Activated T-cell treated with anti-CD3 and anti-CD28 coated beads, Interleukin-2, amount 50 U/mL, for 48 hours (primary cell): Measurements from ENCODE around the gene MSI2.

Source experiments
- DNase-seq, 2 experiments: peaks; one replicate each; pipeline ENCODE4 v3.0.0-alpha.2; 2020

MSI2 gene

DNA sequence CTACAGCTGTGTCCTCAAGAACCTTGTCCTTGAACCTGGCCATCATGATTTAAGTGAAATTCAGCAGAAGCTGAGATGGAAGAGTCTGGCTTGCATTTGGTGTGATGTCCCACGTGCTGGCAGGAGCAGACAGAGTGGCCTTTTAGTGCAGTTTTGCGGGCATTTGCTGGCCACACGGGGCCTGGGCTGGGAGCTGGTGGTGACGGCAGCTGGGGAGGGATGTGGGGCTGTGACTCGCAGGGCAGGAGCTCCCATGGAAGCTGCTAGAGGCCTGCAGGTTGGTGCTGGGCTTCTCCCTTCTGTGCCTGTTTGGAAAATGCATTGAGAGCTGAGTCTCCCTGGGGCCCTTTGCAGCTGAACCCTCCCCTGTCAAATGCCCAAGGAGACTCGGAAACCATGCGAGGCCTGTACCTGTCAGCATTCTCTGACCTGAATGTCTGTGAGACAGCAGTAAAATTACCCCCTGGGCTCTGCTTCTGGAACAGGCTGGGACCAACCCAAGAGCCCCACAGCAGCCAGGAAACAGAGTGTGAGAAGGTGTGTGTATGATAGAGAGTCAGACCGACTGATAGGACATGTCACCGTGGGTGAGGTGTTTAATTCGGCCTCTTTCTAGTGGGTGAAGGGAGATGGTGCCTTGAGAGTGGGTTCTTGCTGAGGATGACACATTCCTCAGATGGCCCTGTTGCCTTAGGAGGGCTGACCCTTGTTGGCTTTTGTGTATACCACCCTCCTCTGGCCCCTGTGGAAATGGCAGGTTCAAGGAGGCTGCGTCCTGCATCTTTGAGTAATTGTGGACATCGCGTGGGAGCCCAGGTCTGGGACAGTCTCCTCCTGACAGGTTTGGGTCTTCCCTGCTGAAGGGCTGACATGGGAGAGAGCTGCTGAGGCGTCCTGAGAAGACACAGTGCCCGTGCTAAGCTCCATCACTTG, 145.5 kb downstream of the MSI2 start:
- no peak for DNase-seq

DNA sequence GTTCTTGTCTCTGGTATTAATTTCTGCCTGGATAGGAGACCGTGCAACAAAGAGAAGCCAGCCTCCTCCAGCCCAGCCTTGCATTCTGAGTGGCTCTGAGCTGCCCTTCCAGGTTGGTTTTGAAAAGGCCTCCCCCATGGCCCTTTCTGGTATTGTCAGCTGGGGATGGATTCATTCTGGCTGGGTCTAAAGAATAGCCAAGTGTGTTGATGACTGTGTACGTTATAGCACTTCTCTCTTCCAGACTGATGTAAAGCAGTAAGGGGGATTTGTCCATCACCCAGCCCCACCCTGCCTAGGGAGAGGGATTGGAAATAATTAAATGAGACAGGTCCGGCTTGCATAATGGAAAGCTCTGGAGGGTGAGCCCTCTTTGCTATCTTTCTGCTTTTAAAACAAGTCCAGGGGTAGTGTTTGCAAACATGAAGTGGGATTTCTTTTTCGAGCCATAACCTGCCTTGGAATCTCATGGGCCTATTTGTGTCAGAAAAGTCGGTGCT, 146.4 kb downstream of the MSI2 start:
- DNase-seq: no peak

DNA sequence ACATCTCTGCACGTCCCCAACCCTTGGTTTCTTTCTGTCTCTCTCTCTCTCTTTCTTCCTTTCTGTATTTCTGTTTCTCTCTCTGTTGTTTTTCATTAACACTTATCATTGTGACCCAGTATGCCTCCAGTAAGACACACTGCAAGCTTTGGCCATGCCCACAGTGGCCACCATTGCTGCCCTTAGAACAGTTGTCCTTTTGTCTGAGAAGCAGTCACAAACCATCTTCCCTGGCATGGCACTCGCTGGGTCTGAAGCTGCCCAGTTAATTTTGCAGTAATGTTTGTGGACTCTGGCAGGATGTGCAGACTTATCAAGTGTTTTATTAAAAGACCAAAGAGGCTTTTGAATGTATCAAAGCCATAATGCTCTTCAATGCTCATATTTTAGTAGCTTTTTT, 146.9 kb downstream of the MSI2 start:
- DNase-seq: no peak

DNA sequence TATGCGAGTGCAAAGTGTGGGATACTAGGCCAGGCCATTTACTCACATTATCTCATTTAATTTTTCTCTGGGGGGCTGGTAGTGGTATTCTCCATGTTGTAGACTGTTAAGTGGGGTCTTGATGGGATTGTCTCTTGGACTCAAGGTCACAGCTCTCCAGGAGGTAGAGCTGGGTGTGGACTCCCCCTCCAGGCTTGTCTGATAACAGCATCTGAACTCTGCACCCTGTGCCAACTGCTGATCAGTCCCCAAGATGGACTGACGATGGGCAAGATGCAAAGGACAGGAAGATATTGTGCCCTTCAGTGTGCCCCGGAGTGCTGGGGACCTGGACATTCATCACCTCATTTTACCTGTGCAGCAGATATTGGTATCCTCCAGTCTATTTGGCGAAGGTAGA, 147.8 kb downstream of the MSI2 start:
- DNase-seq: no peak

DNA sequence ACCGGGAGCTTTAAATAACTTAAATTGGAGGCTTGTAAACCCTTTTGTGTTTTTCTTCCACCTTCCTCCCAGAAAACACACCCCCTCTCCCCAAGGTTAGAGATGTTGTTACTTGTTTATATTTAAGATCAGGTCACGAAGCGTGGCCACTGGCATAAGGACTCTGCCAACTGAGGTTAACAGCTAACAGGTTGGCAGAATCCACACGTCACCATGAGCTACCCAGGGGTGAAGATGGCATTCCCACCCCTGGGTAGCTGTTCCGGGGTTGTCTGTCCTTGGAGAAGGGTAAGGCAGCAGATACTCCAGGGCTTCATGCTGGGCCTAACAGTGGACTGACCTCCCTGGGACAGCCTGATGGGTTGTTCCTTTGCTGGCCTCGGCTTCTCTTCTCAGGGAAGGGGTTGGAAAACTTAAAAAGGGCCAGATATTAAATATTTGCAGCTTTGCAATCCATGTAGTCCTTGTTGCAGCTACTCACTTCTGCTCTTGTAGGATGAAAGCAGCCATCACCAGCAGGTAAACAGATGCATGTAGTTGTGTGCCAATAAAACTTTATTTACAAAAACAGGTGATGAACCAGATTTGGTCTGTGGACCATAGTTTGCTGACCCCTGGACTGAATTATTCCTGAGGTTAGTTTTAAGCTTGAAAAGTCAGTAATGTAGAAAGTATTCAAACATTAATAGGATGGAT, 148.6 kb downstream of the MSI2 start:
- no peak for DNase-seq

DNA sequence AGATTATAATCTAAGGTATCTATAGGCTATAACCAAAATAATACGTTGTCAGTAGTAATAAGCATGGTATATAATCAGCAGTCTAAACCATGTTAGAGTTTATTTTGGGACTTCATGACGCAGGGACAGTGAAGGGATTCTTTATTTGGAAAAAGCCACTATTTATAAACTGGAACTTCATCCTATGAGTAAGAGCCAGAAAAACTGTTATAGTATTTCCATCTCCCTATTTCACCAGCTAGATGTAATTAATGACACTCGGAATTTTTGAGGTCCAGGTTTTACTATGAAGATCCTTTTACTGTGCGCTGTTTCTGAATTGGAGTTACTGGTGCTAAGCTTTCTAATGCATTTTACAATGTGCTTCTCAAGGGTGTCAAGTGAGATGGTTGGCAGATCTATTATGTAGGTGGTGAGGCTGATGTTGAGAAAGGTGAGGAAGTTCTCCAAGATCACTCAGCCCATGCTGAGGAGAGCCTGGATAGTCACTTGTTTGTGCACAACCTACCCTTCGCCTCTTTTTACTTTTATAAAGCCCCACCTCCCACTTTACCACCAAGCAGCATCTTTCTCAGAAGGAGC, 149.3 kb downstream of the MSI2 start:
- no peak for DNase-seq

DNA sequence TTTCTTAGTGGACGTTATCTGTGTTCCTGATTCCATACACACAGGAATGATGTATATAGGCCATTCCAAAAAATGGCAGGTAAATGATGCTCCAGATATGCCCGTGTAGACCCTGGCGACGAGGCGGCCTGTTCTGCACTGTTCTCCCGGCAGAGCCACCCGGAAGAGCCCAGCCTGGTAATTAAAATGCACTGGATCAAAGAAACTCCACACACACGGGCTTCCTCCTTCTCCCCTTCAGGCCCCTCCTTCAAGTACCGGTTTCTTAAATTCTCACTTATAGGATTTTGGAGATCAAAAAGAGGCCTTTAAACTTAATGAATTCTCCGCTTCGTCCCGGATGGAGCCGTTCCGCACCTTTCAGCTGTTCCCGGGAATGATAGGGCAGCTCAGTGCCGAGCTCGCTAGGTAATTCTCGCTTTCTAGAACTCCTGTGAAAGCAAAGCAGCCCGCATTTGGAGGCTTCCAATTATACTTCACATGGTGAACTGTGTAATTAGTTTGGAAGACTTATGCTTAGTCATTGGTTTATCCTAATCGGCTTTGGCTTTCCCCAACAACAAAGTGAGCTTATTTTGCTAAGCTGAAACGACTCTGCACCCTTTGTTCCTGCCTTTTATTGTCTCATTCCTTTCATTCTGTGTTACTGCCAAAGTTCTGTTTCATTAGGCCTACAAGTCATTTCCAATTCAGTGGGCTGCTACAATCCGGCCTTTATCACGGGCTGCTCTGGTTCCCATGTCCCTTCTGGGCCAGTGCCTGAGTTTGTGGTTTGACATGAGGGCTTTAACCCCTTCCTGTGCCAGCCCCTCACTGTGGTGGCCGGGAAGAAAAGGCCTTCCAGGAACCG, 150.0 kb downstream of the MSI2 start:
- DNase-seq: no peak

DNA sequence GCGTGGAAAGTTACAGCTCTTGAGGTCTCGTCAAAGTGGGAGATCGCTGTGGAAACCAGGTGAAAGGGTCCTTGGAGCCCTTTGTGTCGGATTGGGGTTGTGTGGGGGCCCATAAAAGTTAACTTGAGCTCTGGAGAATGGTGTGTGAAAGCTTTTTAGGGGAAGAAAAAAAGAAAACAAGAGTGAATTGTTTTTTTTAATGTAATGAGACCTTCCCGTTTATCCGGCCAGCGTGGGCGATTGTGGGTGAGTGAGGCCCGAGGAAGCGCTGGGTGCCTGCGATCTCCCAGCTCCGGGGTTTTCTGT, 150.6 kb downstream of the MSI2 start:
- no peak for DNase-seq

DNA sequence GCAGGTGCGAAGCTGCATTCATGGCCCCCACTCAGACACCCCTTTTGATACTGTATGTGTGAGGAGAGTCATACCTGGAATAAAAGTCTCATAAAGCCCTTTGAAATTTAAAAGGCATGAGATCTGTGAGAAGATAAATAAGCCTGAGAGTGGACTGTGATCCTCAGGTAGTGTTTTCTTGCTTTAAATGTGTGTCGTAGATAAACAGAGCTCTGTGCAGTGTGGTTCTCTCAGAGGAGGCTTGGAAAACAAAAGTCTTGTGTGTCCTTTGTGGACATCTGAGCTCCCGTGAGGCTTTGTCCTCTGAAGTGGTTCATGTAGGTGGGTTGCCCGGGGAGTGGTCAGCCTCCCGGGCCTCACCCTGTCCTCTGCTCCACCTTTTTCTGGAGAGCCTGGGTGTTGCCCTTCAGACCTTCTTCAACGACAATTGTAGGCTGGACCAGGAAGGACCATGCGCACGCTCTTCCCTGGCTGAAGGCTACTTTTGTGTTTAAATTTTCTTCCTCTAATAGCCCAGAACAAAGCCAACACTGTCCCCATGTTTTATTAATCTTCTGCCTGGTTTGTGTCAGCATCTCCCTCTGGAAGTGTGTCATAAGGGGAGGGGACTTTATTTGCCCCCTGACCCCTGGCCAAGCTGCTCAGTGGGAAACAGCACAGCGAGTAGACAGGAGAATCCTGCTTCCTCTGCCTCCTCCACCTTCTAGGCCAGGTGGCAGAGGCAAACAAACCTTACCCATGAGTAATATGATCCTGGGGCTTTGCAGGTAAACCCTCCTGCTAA, 151.2 kb downstream of the MSI2 start:
- no peak for DNase-seq

DNA sequence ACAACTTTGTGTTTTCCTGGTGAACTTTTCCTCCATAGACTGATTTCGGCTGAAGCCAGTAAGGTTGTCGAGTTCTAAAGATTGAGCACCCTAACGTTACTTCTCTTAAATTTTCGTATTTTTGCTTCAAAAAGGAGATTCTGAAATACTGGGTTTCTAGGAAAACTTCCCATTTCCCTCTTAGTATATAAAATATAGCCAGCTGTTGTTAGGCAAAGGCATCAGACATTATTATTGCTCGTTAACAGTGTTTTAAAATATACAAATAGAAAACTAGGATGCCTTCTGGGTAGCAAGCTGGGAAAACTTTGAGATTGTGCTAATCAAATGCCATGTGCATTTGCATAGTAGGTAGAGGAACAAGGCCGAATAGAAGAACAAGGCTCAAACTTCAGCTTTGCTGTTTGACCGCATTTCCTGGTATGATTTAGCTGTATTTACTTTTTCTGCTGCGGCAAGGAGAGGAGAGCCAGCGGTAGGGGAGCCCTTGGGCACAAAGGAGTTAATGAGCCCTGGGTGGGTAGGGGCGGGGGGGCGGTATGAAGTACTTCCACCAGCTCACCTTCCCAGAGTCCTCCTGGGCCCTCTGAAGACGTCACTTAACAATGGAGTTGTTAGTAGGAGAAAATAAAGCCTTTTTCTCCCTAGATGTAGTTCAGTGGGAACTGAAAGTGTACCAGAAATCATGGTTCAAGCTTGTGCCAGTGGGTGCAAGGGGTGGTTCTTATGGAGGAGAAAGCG, 151.9 kb downstream of the MSI2 start:
- peak; percentile 43 to 54 for DNase-seq

DNA sequence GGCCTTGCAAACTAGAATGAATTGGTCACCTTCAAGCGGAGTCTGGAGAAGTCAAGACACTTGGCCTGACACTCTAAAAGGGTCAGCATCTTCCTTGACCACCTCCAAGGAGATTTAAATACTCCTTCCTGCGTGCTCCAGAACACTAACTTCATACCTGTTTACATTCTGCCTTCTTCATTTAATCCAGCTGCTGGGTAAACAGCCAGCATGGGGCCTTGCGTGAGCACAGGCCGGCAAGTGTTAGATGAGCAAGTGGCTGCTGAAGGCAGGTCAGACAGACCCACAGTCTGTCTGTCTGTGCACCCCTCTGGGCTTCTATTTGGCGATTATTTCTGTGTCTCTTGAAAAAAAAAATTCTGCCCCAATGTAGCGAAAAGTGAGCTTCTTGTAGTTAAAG, 153.8 kb downstream of the MSI2 start:
- no peak for DNase-seq

DNA sequence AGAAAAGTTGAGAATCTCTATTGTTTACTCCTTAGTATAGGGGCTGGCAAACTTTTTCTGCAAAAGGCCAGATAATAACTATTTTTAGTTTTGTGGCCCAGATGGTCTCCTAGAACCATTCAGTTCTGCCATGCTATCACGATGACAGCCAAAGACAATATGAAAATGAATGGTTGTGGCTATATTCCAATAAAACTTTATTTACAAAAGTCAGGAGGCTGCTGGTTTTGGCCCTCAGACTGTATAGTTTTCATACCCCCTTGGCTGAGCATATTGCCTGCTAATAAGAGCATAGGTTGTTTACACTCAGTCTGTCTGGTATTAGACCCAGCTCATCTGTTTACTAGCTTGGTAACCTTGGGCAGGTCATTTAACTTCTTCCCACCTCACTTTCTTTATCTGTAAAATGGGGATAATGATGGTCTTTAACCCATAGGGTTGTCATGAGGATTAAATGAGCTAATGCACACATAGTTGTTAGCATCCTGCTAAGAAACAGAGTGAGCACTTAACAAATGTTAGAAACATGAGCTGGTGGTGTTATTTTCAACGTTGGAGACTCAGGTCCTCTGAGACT, 156.3 kb downstream of the MSI2 start:
- DNase-seq: no peak

DNA sequence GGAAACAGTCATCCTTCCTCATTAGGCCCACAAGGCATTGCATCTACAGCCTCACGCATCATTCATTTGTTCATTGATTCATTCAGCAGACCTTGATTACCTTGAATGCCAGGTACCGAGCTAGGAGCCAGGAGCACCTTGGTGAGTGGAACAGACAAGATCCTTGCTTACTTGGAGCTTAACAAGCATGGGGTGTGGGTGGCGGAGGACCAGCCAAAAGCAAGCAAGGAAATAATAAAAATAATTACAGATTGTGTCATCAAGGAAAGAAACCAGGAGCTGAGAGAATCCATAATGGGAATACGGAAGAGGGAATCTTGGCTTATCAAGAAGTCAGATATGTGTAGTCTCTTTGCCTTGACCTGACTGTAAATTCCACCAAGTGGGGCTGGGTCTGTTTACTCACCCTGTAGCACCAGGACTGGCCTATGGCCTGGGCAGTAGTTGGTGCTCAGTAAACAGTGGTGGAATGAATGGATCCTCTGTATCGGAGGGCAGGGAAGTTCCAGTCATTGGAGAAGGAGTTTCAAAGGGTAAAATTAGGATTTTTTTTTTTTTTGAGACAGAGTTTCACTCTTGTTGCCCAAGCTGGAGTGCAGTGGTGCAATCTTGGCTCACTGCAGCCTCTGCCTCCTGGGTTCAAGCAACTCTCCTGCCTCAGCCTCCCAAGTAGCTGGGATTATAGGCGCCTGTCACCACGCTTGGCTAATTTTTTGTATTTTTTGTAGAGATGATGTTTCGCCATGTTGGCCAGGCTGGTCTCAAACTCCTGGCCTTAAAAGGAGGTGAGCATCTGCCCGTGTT, 157.7 kb downstream of the MSI2 start:
- no peak for DNase-seq

DNA sequence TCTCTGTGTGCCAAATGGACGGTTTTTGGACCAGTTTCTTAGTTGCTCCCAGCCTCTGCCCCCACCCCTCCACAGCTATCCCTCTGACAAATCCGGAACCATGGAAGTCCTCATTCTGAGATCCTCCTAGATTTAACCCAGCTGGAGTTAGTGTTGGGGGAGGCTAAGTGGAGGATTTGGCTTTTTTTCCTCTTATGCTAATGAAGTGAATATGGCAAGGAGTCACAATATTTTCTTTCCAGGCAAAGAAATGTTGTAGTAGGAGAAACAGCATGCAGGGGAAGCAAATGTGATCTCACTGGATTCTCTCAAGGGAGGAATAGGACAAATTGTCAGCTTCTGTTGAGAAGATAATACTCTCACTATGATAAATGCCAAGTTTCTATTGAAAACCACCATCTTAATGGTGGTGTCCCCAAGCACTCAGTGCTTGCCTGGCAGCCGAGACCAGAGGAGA, 159.5 kb downstream of the MSI2 start:
- no peak for DNase-seq

DNA sequence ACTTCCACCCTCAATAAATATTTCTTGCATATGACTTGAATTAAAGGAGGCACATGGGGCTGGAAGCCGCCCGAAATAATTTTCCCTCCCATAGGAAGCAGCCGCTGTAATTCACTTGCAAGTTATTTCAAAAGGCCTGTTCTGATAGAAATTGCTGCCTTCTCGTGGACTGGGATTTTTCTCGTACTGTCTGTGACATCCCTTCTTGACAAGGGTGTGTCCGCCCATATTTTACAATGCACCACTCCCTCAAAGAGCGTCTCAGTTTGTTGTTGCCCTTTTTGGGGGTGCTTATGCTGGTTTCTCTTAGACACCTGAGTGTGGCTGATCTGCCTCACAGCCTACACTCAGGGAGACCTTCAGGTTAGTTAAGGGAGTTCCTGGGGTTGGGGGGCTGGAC, 160.0 kb downstream of the MSI2 start:
- no peak for DNase-seq

DNA sequence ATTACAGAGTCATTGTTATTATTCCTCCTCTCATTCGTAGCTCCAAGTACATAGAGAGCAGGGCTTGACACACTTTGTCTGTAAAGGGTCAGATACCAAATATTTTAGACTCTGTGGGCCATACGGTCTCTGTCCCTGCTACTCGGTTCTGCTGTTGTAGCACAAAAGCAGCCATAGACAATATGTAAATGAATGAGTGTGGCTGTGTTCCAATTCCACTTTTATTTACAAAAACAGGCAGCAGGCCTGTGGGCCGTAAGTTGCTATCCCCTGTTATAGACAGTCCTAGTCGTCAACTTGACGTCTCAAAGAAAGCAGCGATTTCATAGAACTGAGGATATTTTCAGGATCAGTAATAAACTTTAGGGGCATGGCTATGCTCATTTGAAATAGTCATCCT, 161.6 kb downstream of the MSI2 start:
- DNase-seq: no peak

DNA sequence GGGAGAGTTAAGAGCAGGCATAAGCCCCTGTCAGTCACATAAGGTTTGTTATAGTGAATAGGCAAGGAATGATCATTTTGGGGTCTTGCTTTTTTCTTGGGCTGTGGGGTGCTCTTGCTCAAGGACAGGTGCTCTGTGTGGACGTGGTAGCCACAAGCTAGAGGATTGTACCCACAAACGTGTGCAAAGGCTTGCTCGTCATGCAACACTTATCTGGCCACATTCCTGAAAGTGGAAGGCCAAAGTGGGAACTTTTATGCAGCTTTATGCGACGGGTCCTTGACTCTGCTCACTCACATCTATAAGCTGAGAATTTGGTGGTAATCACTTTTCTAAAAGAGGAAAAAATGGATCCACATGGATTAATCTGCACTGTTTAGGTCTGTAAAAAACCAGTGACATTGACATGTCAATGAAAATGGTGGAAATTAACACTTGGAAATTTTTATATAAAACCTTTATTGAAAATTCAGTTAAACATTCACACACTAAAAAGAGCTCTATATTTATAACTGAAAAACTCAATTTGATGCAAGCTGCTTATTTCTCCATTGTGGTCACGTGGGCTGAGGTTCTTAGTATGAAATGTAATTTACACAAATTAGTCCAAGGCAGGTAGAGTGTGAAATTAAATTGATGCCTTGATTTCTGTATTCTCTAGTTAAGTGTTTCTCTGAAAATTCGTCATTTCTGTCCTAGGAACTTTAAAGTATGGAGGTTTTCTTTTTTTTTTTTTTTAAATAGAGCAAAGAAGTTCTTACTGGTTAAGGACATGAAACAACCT, 162.3 kb downstream of the MSI2 start:
- DNase-seq: no peak

DNA sequence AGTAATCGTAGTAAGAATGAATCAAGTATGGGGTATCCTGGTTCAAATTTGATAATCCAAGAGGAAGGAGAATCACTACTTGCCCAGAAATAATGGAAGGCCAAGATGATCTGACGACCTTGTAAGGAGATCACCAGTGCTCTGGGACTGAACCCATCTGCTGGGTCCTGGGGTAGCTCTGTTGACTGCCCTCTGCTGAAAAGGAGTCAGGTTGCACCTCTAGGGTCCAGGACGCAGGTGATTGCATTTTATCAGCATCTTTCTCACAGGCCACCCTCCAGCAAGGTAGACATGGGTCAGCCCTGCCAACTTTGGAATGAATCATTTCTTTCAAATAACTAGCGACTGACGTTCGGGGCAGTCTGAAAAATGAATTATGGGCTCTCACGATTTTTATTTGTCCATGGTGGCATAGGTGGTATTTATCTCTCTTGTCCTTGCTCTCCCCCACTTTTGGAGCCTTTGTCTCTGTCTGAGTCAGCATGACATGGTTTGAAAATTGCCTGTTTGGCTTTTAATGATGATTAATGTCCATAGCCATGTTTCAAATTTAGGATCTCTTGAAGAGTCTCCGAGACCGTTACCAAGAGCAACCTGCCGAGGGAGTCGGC, 163.7 kb downstream of the MSI2 start:
- DNase-seq: no peak
